ENCODE measurements around the gene FBXO45.
"Not testable (repeated sequence)": the region's sequence is repeated elsewhere in the genome, so short reads cannot be mapped to it uniquely, and the experiment has no call there.

The FBXO45 gene

GRCh38 chr3:196619223-196619622 is 50.8 kb downstream of the FBXO45 start:
- H3K27me3 ChIP-seq (ENCODE audit: control insufficient read depth, insufficient read depth, low read length), result no peaks in the 10 kb centered on the region
- H3K9me3 ChIP-seq (ENCODE audit: control insufficient read depth, insufficient read depth, low read depth, low read length), result no peaks in the 10 kb centered on the region
- H3K4me3 ChIP-seq (ENCODE audit: low read depth, low read length), result no peak overlapping the region
- no peaks in the 10 kb centered on the region for H3K36me3 ChIP-seq (ENCODE audit: control insufficient read depth, insufficient read depth, low read length)
- H3K4me1 ChIP-seq (ENCODE audit: control insufficient read depth, insufficient read depth, low read length), result peaks cover 14% of the 10 kb centered on the region
- H3K27ac ChIP-seq (ENCODE audit: low read depth, low read length), result no peak overlapping the region
- no peak overlapping the region for H3K9ac ChIP-seq (ENCODE audit: low read length)

- H3K27me3 ChIP-seq (ENCODE audit: control insufficient read depth, insufficient read depth, low read length); H3K36me3 ChIP-seq (ENCODE audit: control insufficient read depth, insufficient read depth, low read length); H3K9me3 ChIP-seq (ENCODE audit: control insufficient read depth, insufficient read depth, low read depth, low read length); H3K9ac ChIP-seq (ENCODE audit: low read length); H3K4me3 ChIP-seq (ENCODE audit: low read depth, low read length); H3K27ac ChIP-seq (ENCODE audit: low read depth, low read length): not testable (repeated sequence)
- H3K4me1 ChIP-seq (ENCODE audit: control insufficient read depth, insufficient read depth, low read length), result peaks cover 14% of the 10 kb centered on the region
These were observed 51.2 kb downstream of the FBXO45 start for GRCh38 chr3:196619627-196620026.

DNA sequence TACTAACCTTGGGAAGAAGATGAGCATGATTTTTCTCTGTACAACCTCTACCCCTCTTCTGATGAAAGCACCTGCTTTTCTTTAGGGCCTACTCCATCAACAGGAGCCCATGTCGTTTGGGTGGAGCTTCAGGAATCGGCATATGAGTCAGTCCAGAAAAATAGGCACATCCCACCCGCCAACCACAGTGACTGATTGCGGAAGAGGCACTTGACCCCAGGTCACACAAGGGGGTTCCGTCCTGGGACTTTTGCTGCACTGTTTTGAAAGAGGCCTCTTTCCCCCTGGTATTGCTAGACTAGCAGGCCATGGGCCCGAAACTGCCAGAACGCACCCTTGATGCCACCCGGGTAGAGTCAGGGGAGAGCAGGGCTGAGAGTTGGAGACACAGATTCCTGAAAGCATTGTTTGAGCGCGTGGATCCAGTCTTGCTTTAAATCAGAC is 51.7 kb downstream of the FBXO45 start:
- H3K9ac ChIP-seq (ENCODE audit: low read length), result no peak overlapping the region
- no peak overlapping the region for H3K27ac ChIP-seq (ENCODE audit: low read depth, low read length)

GRCh38 chr3:196620684-196621083 is 52.2 kb downstream of the FBXO45 start:
- Histone ChIP-seq H3K27me3 (ENCODE audit: control insufficient read depth, insufficient read depth, low read length) (no peaks in the 10 kb centered on the region), H3K4me1 (ENCODE audit: control insufficient read depth, insufficient read depth, low read length) (peaks cover 14% of the 10 kb centered on the region), H3K9ac (ENCODE audit: low read length) (no peak overlapping the region), H3K36me3 (ENCODE audit: control insufficient read depth, insufficient read depth, low read length) (no peaks in the 10 kb centered on the region), H3K9me3 (ENCODE audit: control insufficient read depth, insufficient read depth, low read depth, low read length) (no peaks in the 10 kb centered on the region), H3K4me3 (ENCODE audit: low read depth, low read length) (no peak overlapping the region), H3K27ac (ENCODE audit: low read depth, low read length) (no peak overlapping the region)

More for the DNA sequence above, 51.7 kb downstream of the FBXO45 start:
- Histone ChIP-seq H3K4me1 (ENCODE audit: control insufficient read depth, insufficient read depth, low read length) (peaks cover 14% of the 10 kb centered on the region), H3K9me3 (ENCODE audit: control insufficient read depth, insufficient read depth, low read depth, low read length) (no peaks in the 10 kb centered on the region), H3K36me3 (ENCODE audit: control insufficient read depth, insufficient read depth, low read length) (no peaks in the 10 kb centered on the region), H3K27me3 (ENCODE audit: control insufficient read depth, insufficient read depth, low read length) (no peaks in the 10 kb centered on the region), H3K4me3 (ENCODE audit: low read depth, low read length) (no peak overlapping the region)

DNA sequence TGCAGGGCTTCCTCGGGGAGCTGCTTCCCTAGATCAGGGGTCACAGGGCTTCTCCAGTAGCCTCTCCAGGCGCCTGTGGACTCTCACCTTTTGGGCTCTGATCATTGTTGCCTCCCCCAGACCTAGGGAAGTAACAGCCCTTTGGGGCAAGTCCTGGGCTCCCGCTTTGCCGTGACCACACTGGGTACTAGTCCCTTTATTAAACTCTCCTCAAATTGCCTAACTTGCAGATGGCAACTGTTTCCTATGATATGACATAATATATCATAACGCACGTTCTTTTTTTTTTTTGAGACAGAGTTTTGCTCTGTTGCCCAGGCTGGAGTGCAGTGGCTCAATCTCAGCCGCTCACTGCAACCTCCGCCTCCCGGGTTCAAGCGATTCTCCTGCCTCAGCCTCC is 53.2 kb downstream of the FBXO45 start:
- Histone ChIP-seq H3K27ac (ENCODE audit: low read depth, low read length) (no peak overlapping the region), H3K9ac (ENCODE audit: low read length) (no peak overlapping the region), H3K9me3 (ENCODE audit: control insufficient read depth, insufficient read depth, low read depth, low read length) (no peaks in the 10 kb centered on the region), H3K4me3 (ENCODE audit: low read depth, low read length) (no peak overlapping the region), H3K4me1 (ENCODE audit: control insufficient read depth, insufficient read depth, low read length) (peaks cover 14% of the 10 kb centered on the region), H3K36me3 (ENCODE audit: control insufficient read depth, insufficient read depth, low read length) (no peaks in the 10 kb centered on the region), H3K27me3 (ENCODE audit: control insufficient read depth, insufficient read depth, low read length) (no peaks in the 10 kb centered on the region)

DNA sequence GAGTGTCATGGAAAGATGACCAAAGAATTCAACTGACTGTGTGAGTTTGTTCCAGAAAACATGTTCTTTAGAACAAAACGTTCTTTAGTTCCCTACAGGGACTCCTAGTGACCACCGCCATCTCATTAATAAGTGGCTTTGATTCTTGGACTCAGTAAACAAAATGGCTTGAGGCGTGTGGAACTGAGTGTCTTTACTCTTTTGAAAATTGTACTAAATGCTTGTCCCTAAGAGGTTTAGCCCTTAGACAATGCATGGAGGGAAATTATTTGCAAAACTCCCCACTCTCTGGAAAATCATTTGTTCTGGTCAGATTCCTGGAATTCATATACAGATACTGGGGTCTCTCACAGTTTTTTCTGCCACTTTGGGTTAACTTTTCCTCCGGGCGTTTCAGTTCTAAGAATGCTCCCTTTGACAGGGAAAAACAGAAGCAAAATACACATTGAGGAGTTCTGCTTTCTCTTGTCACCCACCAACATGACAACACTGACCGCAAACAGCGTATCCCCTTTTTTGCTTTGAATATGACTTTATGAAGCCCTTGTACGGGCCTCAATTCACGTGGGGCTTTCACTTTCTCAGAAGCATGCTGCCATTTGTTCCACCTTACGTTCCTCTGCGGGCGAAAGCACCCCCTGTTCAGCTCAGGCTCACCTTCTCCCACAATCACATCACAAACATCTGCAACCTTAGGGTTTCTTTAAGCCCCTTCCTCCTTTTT is 55.8 kb downstream of the FBXO45 start:
- H3K4me3 ChIP-seq (ENCODE audit: low read depth, low read length), result no peak overlapping the region

GRCh38 chr3:196624907-196625306 is 56.4 kb downstream of the FBXO45 start:
- Histone ChIP-seq H3K27ac (ENCODE audit: low read depth, low read length) (no peak overlapping the region), H3K4me3 (ENCODE audit: low read depth, low read length) (no peak overlapping the region), H3K36me3 (ENCODE audit: control insufficient read depth, insufficient read depth, low read length) (no peaks in the 10 kb centered on the region), H3K27me3 (ENCODE audit: control insufficient read depth, insufficient read depth, low read length) (no peaks in the 10 kb centered on the region), H3K9me3 (ENCODE audit: control insufficient read depth, insufficient read depth, low read depth, low read length) (no peaks in the 10 kb centered on the region), H3K9ac (ENCODE audit: low read length) (no peak overlapping the region), H3K4me1 (ENCODE audit: control insufficient read depth, insufficient read depth, low read length) (peaks cover 19% of the 10 kb centered on the region)

More for the DNA sequence above, 55.8 kb downstream of the FBXO45 start:
- Histone ChIP-seq H3K4me1 (ENCODE audit: control insufficient read depth, insufficient read depth, low read length) (peaks cover 21% of the 10 kb centered on the region), H3K27ac (ENCODE audit: low read depth, low read length) (no peak overlapping the region), H3K27me3 (ENCODE audit: control insufficient read depth, insufficient read depth, low read length) (no peaks in the 10 kb centered on the region), H3K9me3 (ENCODE audit: control insufficient read depth, insufficient read depth, low read depth, low read length) (no peaks in the 10 kb centered on the region), H3K9ac (ENCODE audit: low read length) (no peak overlapping the region), H3K36me3 (ENCODE audit: control insufficient read depth, insufficient read depth, low read length) (no peaks in the 10 kb centered on the region)

DNA sequence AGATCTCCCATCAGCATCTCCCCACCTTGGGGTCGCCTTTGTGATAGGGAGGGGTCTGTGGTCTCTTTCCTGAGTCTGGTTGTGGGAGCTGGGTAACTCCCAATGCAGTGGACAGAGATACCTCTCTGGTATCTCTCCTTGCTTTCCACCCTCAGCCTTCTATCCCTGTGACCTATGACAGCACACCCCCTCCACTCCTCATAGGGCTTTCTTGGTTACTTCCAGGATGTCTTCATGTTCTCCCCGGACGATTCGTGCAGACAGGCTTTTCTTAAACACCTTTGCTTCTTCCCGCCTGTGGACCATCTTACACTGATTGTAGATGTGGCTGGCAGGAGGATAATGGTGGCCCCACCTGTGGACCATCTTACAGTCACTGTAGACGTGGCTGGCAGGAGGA is 56.9 kb downstream of the FBXO45 start:
- Histone ChIP-seq H3K9me3 (ENCODE audit: control insufficient read depth, insufficient read depth, low read depth, low read length) (no peaks in the 10 kb centered on the region), H3K36me3 (ENCODE audit: control insufficient read depth, insufficient read depth, low read length) (no peaks in the 10 kb centered on the region), H3K4me1 (ENCODE audit: control insufficient read depth, insufficient read depth, low read length) (peaks cover 14% of the 10 kb centered on the region), H3K4me3 (ENCODE audit: low read depth, low read length) (no peak overlapping the region), H3K27me3 (ENCODE audit: control insufficient read depth, insufficient read depth, low read length) (no peaks in the 10 kb centered on the region), H3K9ac (ENCODE audit: low read length) (no peak overlapping the region), H3K27ac (ENCODE audit: low read depth, low read length) (no peak overlapping the region)

DNA sequence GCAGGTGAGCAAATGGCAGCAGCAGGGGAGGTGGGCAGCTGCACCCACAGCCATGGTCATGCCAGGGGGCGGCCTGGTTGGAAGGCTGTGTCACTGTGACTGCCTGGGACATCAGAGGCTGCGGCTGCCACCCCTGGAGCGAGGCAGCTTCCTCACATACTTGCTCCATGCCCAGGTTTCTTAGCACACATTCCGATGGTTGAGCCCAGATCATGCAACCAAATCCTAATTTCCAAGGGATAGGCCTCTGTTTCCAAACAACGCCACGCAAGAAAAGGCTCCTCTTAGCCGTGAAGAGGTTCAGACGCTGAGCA is 59.4 kb downstream of the FBXO45 start:
- H3K36me3 ChIP-seq (ENCODE audit: control insufficient read depth, insufficient read depth, low read length), result no peaks in the 10 kb centered on the region
- H3K4me1 ChIP-seq (ENCODE audit: control insufficient read depth, insufficient read depth, low read length), result peaks cover 21% of the 10 kb centered on the region
- H3K27me3 ChIP-seq (ENCODE audit: control insufficient read depth, insufficient read depth, low read length), result no peaks in the 10 kb centered on the region
- H3K4me3 ChIP-seq (ENCODE audit: low read depth, low read length), result no peak overlapping the region
- no peaks in the 10 kb centered on the region for H3K9me3 ChIP-seq (ENCODE audit: control insufficient read depth, insufficient read depth, low read depth, low read length)
- no peak overlapping the region for H3K9ac ChIP-seq (ENCODE audit: low read length)
- no peak overlapping the region for H3K27ac ChIP-seq (ENCODE audit: low read depth, low read length)

- Histone ChIP-seq H3K4me1 (ENCODE audit: control insufficient read depth, insufficient read depth, low read length) (peaks cover 28% of the 10 kb centered on the region), H3K4me3 (ENCODE audit: low read depth, low read length) (no peak overlapping the region), H3K9me3 (ENCODE audit: control insufficient read depth, insufficient read depth, low read depth, low read length) (no peaks in the 10 kb centered on the region), H3K27me3 (ENCODE audit: control insufficient read depth, insufficient read depth, low read length) (no peaks in the 10 kb centered on the region), H3K36me3 (ENCODE audit: control insufficient read depth, insufficient read depth, low read length) (no peaks in the 10 kb centered on the region), H3K9ac (ENCODE audit: low read length) (no peak overlapping the region), H3K27ac (ENCODE audit: low read depth, low read length) (no peak overlapping the region)
These were observed 60.8 kb downstream of the FBXO45 start for GRCh38 chr3:196629228-196629627.

DNA sequence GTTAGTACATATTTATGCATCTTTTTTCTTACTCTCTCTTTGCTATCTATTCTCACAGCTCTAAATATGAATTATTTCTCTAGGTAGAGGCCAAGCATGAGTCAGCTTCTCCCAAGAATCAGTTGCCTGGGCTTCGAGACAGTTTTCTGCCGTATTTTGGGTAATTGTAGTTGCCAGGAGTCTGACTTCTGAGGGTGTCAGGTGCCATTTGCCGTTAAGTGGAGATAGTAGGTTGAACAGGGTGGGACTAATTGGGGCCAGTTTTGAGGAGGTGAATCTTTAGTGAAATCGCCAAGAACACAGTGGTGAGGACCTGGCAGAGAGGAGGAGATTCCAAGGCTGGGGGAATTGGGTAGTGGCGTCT is 63.2 kb downstream of the FBXO45 start:
- H3K4me3 ChIP-seq (ENCODE audit: low read depth, low read length), result peak overlapping the region; percentile 62
- H3K36me3 ChIP-seq (ENCODE audit: control insufficient read depth, insufficient read depth, low read length), result no peaks in the 10 kb centered on the region
- H3K27me3 ChIP-seq (ENCODE audit: control insufficient read depth, insufficient read depth, low read length), result no peaks in the 10 kb centered on the region
- H3K27ac ChIP-seq (ENCODE audit: low read depth, low read length), result peak overlapping the region; percentile 93
- H3K4me1 ChIP-seq (ENCODE audit: control insufficient read depth, insufficient read depth, low read length), result peaks cover 31% of the 10 kb centered on the region
- H3K9ac ChIP-seq (ENCODE audit: low read length), result peak overlapping the region; percentile 84
- H3K9me3 ChIP-seq (ENCODE audit: control insufficient read depth, insufficient read depth, low read depth, low read length), result no peaks in the 10 kb centered on the region
